Activated CD8-positive, alpha-beta memory T cell treated with anti-CD3 and anti-CD28 coated beads, Interleukin-2, amount 50 U/mL, for 1 hour (primary cell): ENCODE results near the gene NFIB.

ENCODE experiments used
- DNase-seq: peaks from one replicate; pipeline ENCODE4 v3.0.0-alpha.2; 2020; ENCODE audit errors: extremely low read depth

The NFIB gene

GRCh38 chr9:14246951-14247350, 67.0 kb downstream of the NFIB start:
- DNase-seq = no peak

- DNase-seq = no peak
These were observed 67.9 kb downstream of the NFIB start for GRCh38 chr9:14245901-14246525.

GRCh38 chr9:14243514-14244042, 70.4 kb downstream of the NFIB start:
- no peak for DNase-seq

- no peak for DNase-seq
These were observed 71.7 kb downstream of the NFIB start for GRCh38 chr9:14242150-14242805.

GRCh38 chr9:14240537-14240936, 73.4 kb downstream of the NFIB start:
- no peak for DNase-seq

GRCh38 chr9:14238518-14238917, 75.4 kb downstream of the NFIB start:
- DNase-seq = no peak

- no peak for DNase-seq
These were observed 75.9 kb downstream of the NFIB start for GRCh38 chr9:14238079-14238478.

- DNase-seq = no peak
These were observed 77.3 kb downstream of the NFIB start for GRCh38 chr9:14236591-14236990.

- DNase-seq = no peak
These were observed 81.8 kb downstream of the NFIB start for GRCh38 chr9:14232111-14232510.

GRCh38 chr9:14231196-14231990, 82.5 kb downstream of the NFIB start:
- no peak for DNase-seq

- no peak for DNase-seq
These were observed 85.3 kb downstream of the NFIB start for GRCh38 chr9:14228602-14229001.

- no peak for DNase-seq
These were observed 86.9 kb downstream of the NFIB start for GRCh38 chr9:14226855-14227532.

- no peak for DNase-seq
These were observed 90.9 kb downstream of the NFIB start for GRCh38 chr9:14223081-14223480.

GRCh38 chr9:14222149-14222835, 91.6 kb downstream of the NFIB start:
- no peak for DNase-seq

- DNase-seq = no peak
These were observed 92.4 kb downstream of the NFIB start for GRCh38 chr9:14221558-14221957.

GRCh38 chr9:14221119-14221518, 92.8 kb downstream of the NFIB start:
- DNase-seq = no peak

GRCh38 chr9:14220256-14220655, 93.7 kb downstream of the NFIB start:
- no peak for DNase-seq

- DNase-seq = no peak
These were observed 94.1 kb downstream of the NFIB start for GRCh38 chr9:14219850-14220249.

GRCh38 chr9:14218253-14218652, 95.7 kb downstream of the NFIB start:
- DNase-seq = no peak

- DNase-seq = no peak
These were observed 97.2 kb downstream of the NFIB start for GRCh38 chr9:14216612-14217194.

- no peak for DNase-seq
These were observed 98.3 kb downstream of the NFIB start for GRCh38 chr9:14215614-14216013.
